Measurements from ENCODE around the gene SLC7A14. TPM values are rescaled to one million over a fixed set of nuclear protein-coding genes. Genes with fewer than 3 reads are reported as not detected.

SLC7A14 gene
- total and polyA plus RNA-seq, 2 donors (not counting 1 experiment from before 2014, with no cell fraction given): not detected

- POLR2A ChIA-PET: no interaction called here
- H3K27me3 ChIP-seq (replicated peaks in 1 of 4; ENCODE audit: control extremely low read depth in 1 of 4, control insufficient read depth in 3 of 4, insufficient read depth in 4 of 4, low read length in 3 of 4): peaks cover 0 to 21% (median 8%) of the 10 kb centered on the region in 4 experiments
These were observed 48.9 kb upstream of the SLC7A14 start for GRCh38 chr3:170634663-170635384.

More at GRCh38 chr3:170634663-170635384, 48.9 kb upstream of the SLC7A14 start:
- Histone ChIP-seq H3K4me3 (ENCODE audit: control extremely low read depth in 1 of 5, extremely low read depth in 1 of 5, insufficient read depth in 1 of 5, low read depth in 2 of 5, low read length in 4 of 5) (no peak overlapping the region), H2AFZ (ENCODE audit: insufficient read depth, low read depth, low read length, poor library complexity, severe bottlenecking) (no peak overlapping the region), H3K9ac (ENCODE audit: low read length) (no peak overlapping the region), H3K36me3 (replicated peaks in 1 of 2; ENCODE audit: control extremely low read depth in 1 of 2, control insufficient read depth in 1 of 2, extremely low read depth in 1 of 2, insufficient read depth in 2 of 2, low read length in 1 of 2) (no peaks in the 10 kb centered on the region), H3K4me2 (replicated peaks; ENCODE audit: low read depth, low read length, poor library complexity, severe bottlenecking) (no peak overlapping the region), H3K79me2 (ENCODE audit: control insufficient read depth, insufficient read depth, low read length) (no peaks in the 10 kb centered on the region), H3K9me3 (ENCODE audit: control extremely low read depth in 1 of 3, control insufficient read depth in 2 of 3, insufficient read depth in 1 of 3, low read length in 2 of 3) (no peaks in the 10 kb centered on the region), H3K4me1 (ENCODE audit: control insufficient read depth in 2 of 2, insufficient read depth in 2 of 2, low read length in 2 of 2) (peaks cover 3 to 4% of the 10 kb centered on the region in 2 donors), H3K27ac (ENCODE audit: low read length in 2 of 2) (no peak overlapping the region), H4K20me1 (ENCODE audit: control insufficient read depth, insufficient read depth, low read length, poor library complexity, severe bottlenecking) (no peaks in the 10 kb centered on the region)
- no peaks in the 10 kb centered on the region for H3K9me3 Mint-ChIP-seq (ENCODE audit: insufficient read depth)
- no peak overlapping the region for H3K27ac Mint-ChIP-seq
- intact Hi-C loops (cut with micrococcal nuclease): no loop called here
- WGBS (ENCODE audit: insufficient coverage): no CpG with 5 or more reads among the region's 3 CpGs
- TF ChIP-seq CTCF (IDR thresholded peaks at IDR 0.05): no peak
- no peak for TF ChIP-seq EZH2 (IDR thresholded peaks at IDR 0.05; ENCODE audit: borderline replicate concordance, insufficient read depth, low read depth, low read length, poor library complexity, severe bottlenecking)
- CTCF ChIA-PET: no interaction called here
- peaks cover 53% of the 10 kb centered on the region for H3K27me3 Mint-ChIP-seq
- ATAC-seq (ENCODE audit: low read depth): no peak
- no peak for DNase-seq
- H3K4me3 Mint-ChIP-seq: no peak overlapping the region
- peaks cover 4% of the 10 kb centered on the region for H3K4me1 Mint-ChIP-seq
